GM18909 (cell line): ENCODE measurements around the gene MCCD1.
A peak's percentile ranks its signal among the peaks of the same experiment; 100 is the strongest.
"Not testable (repeated sequence)": the region's sequence is repeated elsewhere in the genome, so short reads cannot be mapped to it uniquely, and the experiment has no call there.

Experiments
- ATAC-seq: cut with Tn5 transposase; IDR thresholded peaks from one replicate; pipeline ENCODE4 v1.9.1; 2021; ENCODE audit warnings: mild to moderate bottlenecking; ENCODE audit not compliant: unreplicated experiment, poor library complexity

Gene MCCD1

GRCh38 chr6:31541059-31541657 lies 12.4 kb downstream of the MCCD1 start:
- no peak for ATAC-seq

- ATAC-seq, result peak; percentile 71
Observed at GRCh38 chr6:31541658-31542521, 13.1 kb downstream of the MCCD1 start, which contains the start of gene DDX39B. Gene DDX39B, minus strand, starts transcription at chr6:31542003. Its CDS starts 1,471 bp downstream, at chr6:31540532.

- no peak for ATAC-seq
Observed at GRCh38 chr6:31543639-31544038, 14.9 kb downstream of the MCCD1 start.

- no peak for ATAC-seq
Observed at GRCh38 chr6:31544676-31545075, 15.9 kb downstream of the MCCD1 start.

- no peak for ATAC-seq
Observed at GRCh38 chr6:31545291-31545690, 16.5 kb downstream of the MCCD1 start.

GRCh38 chr6:31546339-31546957 lies 17.7 kb downstream of the MCCD1 start, which contains the start of gene ATP6V1G2:
Gene ATP6V1G2, minus strand, starts transcription at chr6:31546608. Its CDS starts 49 bp downstream, at chr6:31546559.
- ATAC-seq, result peak; percentile 59

- peak; percentile 62 for ATAC-seq
Observed at GRCh38 chr6:31546958-31547726, 18.4 kb downstream of the MCCD1 start, which contains the start of gene NFKBIL1. Gene NFKBIL1, plus strand, starts transcription at chr6:31547608. Its CDS starts 87 bp downstream, at chr6:31547695.

GRCh38 chr6:31547727-31548543 lies 19.2 kb downstream of the MCCD1 start:
- no peak for ATAC-seq

GRCh38 chr6:31548544-31548873 lies 19.7 kb downstream of the MCCD1 start:
- ATAC-seq, result no peak

- not testable (repeated sequence) for ATAC-seq
Observed at GRCh38 chr6:31551371-31551770, 22.6 kb downstream of the MCCD1 start.

- no peak for ATAC-seq
Observed at GRCh38 chr6:31556307-31556706, 27.5 kb downstream of the MCCD1 start.

GRCh38 chr6:31557443-31558317 lies 28.9 kb downstream of the MCCD1 start:
- ATAC-seq, result no peak

- ATAC-seq, result no peak
Observed at GRCh38 chr6:31558318-31558625, 29.5 kb downstream of the MCCD1 start.

- ATAC-seq, result no peak
Observed at GRCh38 chr6:31558631-31559500, 30.1 kb downstream of the MCCD1 start.

- ATAC-seq, result no peak
Observed at GRCh38 chr6:31559606-31559957, 30.8 kb downstream of the MCCD1 start.

GRCh38 chr6:31559958-31560696 lies 31.4 kb downstream of the MCCD1 start:
- ATAC-seq, result peak; percentile 78

GRCh38 chr6:31560697-31561058 lies 31.9 kb downstream of the MCCD1 start:
- ATAC-seq, result no peak
